ENCODE data around the gene PRELP.

The PRELP gene

DNA sequence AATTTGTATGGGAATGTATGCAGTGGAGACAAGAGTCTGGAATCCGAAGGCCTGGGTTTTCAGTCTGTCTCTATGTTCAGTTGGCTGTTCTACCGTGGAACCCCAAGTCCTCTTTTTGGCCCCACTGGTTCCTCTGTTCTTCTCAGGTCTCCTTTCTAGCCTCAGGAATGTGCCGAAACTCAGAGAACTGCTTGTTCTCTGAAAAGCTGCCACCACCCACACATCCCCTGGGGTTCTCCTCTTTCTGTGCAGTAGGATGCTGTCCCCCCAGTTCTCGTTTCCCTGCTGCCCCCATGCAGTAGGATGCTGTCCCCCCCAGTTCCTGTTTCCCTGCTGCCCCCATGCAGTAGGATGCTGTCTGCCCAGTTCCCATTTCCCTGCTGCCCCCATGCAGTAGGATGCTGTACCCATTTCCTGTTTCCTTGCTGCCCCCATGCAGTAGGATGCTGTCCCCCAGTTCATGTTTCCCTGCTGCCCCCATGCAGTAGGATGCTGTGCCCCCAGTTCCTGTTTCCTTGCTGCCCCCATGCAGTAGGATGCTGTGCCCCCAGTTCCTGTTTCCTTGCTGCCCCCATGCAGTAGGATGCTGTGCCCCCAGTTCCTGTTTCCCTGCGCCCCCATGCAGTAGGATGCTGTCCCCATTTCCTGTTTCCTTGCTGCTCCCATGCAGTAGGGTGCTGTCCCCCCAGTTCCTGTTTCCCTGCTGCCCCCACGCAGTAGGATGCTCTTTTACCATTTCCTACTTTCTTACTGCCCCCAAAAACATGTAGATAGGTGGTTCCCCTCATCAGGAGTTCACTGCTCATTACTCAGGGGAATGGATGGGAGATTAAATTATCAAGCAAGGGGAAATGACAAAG lies 53.6 kb downstream of the PRELP start:
- no peak for TF ChIP-seq CTCF (IDR thresholded peaks at IDR 0.05)

- no peak for TF ChIP-seq CTCF (IDR thresholded peaks at IDR 0.05)
These were observed 55.5 kb downstream of the PRELP start for GRCh38 chr1:203531063-203531462.

GRCh38 chr1:203534012-203534411 lies 58.4 kb downstream of the PRELP start:
- TF ChIP-seq CTCF (IDR thresholded peaks at IDR 0.05) = no peak

DNA sequence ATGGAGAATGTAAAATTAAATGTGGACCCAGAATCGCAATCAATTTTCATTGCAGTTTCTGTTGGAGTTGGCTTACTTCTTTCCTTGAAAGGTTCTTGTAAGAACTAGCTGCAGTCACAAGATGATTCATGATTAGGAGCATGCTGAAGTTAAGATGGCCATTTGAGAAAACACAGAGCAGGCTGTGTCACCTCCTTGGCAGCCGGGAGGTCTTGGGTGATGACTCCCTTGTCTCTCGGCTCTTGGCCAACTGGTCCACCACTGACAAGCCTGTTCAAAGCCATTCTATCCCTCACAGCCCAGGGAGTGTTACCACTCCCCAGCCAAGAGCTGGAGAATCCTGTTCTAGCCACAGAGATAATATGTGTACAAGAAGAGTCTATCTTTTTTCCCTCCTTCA lies 58.9 kb downstream of the PRELP start:
- no peak for TF ChIP-seq CTCF (IDR thresholded peaks at IDR 0.05)

GRCh38 chr1:203536575-203536974 lies 61.0 kb downstream of the PRELP start:
- TF ChIP-seq CTCF (IDR thresholded peaks at IDR 0.05) = no peak

GRCh38 chr1:203536980-203537455 lies 61.4 kb downstream of the PRELP start:
- TF ChIP-seq CTCF (IDR thresholded peaks at IDR 0.05) = no peak

- no peak for TF ChIP-seq CTCF (IDR thresholded peaks at IDR 0.05)
These were observed 62.3 kb downstream of the PRELP start for GRCh38 chr1:203537806-203538464.
